IPS-15b (cell line): ENCODE results near the gene FOXB1.

Experiments
- H3K27me3 ChIP-seq: one replicate; pipeline ENCODE4 v1.6.1; 2013; ENCODE audit warnings: low read length; ENCODE audit not compliant: control insufficient read depth, insufficient read depth
- H3K36me3 ChIP-seq: one replicate; pipeline ENCODE4 v1.6.1; 2013; ENCODE audit warnings: low read length; ENCODE audit not compliant: control insufficient read depth, insufficient read depth
- H3K4me1 ChIP-seq: one replicate; pipeline ENCODE4 v1.6.1; 2013; ENCODE audit warnings: mild to moderate bottlenecking, low read length; ENCODE audit not compliant: control insufficient read depth, insufficient read depth
- H3K4me3 ChIP-seq: one replicate; pipeline ENCODE4 v1.5.1; 2013; ENCODE audit warnings: low read depth, low read length
- H3K9ac ChIP-seq: one replicate; pipeline ENCODE4 v1.6.1; 2013; ENCODE audit warnings: low read depth, mild to moderate bottlenecking, low read length
- H3K9me3 ChIP-seq: one replicate; pipeline ENCODE4 v1.6.1; 2013; ENCODE audit warnings: mild to moderate bottlenecking, low read length; ENCODE audit not compliant: control insufficient read depth, insufficient read depth

Gene FOXB1

GRCh38 chr15:60004009-60004845 is at the start of gene FOXB1:
TSS of gene FOXB1 (plus strand) at chr15:60004311. CDS start at chr15:60004964, 653 bp downstream.
- H3K27me3 ChIP-seq, result peaks cover 70% of the 10 kb centered on the region
- no peaks in the 10 kb centered on the region for H3K9me3 ChIP-seq
- H3K4me1 ChIP-seq, result peaks cover 26% of the 10 kb centered on the region
- no peaks in the 10 kb centered on the region for H3K36me3 ChIP-seq
- peak within 1 kb of the TSS; percentile 62 for H3K9ac ChIP-seq
- peak within 1 kb of the TSS; percentile 75 for H3K4me3 ChIP-seq

- Histone ChIP-seq H3K27me3 (no peaks in the 10 kb centered on the region), H3K4me1 (peaks cover 2% of the 10 kb centered on the region), H3K4me3 (no peak overlapping the region), H3K36me3 (no peaks in the 10 kb centered on the region), H3K9ac (no peak overlapping the region), H3K9me3 (no peaks in the 10 kb centered on the region)
Measured at GRCh38 chr15:59958288-59958687, 45.8 kb upstream of the FOXB1 start.

- Histone ChIP-seq H3K27me3 (no peaks in the 10 kb centered on the region), H3K4me3 (no peak overlapping the region), H3K36me3 (no peaks in the 10 kb centered on the region), H3K4me1 (no peaks in the 10 kb centered on the region), H3K9ac (no peak overlapping the region), H3K9me3 (no peaks in the 10 kb centered on the region)
Measured at GRCh38 chr15:59960318-59960717, 43.8 kb upstream of the FOXB1 start.

- H3K9ac ChIP-seq, result no peak overlapping the region
- H3K36me3 ChIP-seq, result no peaks in the 10 kb centered on the region
- no peaks in the 10 kb centered on the region for H3K4me1 ChIP-seq
- H3K27me3 ChIP-seq, result no peaks in the 10 kb centered on the region
- H3K4me3 ChIP-seq, result no peak overlapping the region
- no peaks in the 10 kb centered on the region for H3K9me3 ChIP-seq
Measured at GRCh38 chr15:59963322-59963721, 40.8 kb upstream of the FOXB1 start.

DNA sequence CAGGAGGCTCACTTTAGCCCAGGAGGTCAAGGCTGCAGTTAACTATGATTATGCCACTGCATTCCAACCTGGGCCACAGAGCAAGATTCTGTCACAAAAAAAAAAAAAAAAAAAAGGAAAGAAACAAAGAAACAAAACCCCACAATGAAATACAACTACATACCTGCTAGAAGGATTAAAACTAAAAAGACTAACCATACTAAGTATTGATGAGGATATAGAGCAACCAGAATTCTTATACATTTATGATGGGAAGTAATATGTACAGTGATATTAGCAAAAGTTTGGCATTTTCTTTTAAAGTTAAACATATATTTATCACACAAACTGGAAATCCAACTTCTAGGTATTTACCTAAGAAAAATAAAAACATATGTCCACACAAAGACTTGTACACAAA is 40.2 kb upstream of the FOXB1 start:
- Histone ChIP-seq H3K36me3 (no peaks in the 10 kb centered on the region), H3K9ac (no peak overlapping the region), H3K27me3 (no peaks in the 10 kb centered on the region), H3K4me1 (no peaks in the 10 kb centered on the region), H3K4me3 (no peak overlapping the region), H3K9me3 (no peaks in the 10 kb centered on the region)

DNA sequence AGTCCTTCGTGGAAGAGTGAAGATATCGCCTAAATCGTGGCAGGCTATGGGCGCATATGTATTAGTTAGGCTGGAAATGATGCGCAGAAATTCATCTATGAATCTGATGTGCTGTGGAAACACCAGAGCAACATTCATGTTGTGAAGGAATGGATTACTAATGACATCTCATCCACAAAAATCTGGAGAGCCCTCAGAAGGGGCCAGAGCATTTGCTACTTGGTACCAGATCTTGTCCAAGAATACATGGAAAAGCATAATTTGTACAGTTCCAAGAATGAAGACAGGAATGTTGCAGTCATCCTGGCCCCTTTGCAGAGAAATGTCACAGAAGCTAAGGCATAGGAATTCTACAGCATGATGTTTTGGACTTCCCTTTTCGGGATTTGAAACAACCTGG is 38.4 kb upstream of the FOXB1 start:
- Histone ChIP-seq H3K36me3 (no peaks in the 10 kb centered on the region), H3K27me3 (no peaks in the 10 kb centered on the region), H3K9ac (no peak overlapping the region), H3K9me3 (no peaks in the 10 kb centered on the region), H3K4me1 (no peaks in the 10 kb centered on the region), H3K4me3 (no peak overlapping the region)

GRCh38 chr15:59966262-59966661 is 37.8 kb upstream of the FOXB1 start:
- no peaks in the 10 kb centered on the region for H3K27me3 ChIP-seq
- H3K4me1 ChIP-seq, result no peaks in the 10 kb centered on the region
- H3K36me3 ChIP-seq, result no peaks in the 10 kb centered on the region
- no peaks in the 10 kb centered on the region for H3K9me3 ChIP-seq
- no peak overlapping the region for H3K9ac ChIP-seq
- no peak overlapping the region for H3K4me3 ChIP-seq

- H3K4me3 ChIP-seq, result no peak overlapping the region
- no peaks in the 10 kb centered on the region for H3K4me1 ChIP-seq
- H3K9me3 ChIP-seq, result no peaks in the 10 kb centered on the region
- H3K9ac ChIP-seq, result no peak overlapping the region
- no peaks in the 10 kb centered on the region for H3K27me3 ChIP-seq
- no peaks in the 10 kb centered on the region for H3K36me3 ChIP-seq
Measured at GRCh38 chr15:59968314-59968713, 35.8 kb upstream of the FOXB1 start.

DNA sequence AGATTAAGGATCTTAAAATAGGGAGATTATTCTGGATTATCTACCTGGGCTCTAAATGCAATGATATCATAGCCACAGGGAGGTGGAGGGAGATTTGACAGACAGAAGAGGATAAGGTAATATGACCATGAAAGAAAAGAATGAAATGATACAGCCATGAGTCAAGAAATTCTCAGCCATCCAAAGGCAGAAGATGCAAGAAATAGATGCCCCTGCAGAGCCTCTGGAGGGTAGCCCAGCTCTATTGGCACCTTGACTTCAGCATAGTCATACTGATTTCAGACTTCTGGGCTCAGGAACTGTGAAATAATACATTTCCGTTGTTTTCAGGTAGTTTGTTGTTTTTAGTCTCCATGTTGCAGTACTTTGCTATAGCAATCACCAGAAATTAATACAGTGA is 31.9 kb upstream of the FOXB1 start:
- H3K4me1 ChIP-seq, result no peaks in the 10 kb centered on the region
- H3K27me3 ChIP-seq, result no peaks in the 10 kb centered on the region
- H3K9ac ChIP-seq, result no peak overlapping the region
- H3K36me3 ChIP-seq, result no peaks in the 10 kb centered on the region
- H3K9me3 ChIP-seq, result no peaks in the 10 kb centered on the region
- no peak overlapping the region for H3K4me3 ChIP-seq

DNA sequence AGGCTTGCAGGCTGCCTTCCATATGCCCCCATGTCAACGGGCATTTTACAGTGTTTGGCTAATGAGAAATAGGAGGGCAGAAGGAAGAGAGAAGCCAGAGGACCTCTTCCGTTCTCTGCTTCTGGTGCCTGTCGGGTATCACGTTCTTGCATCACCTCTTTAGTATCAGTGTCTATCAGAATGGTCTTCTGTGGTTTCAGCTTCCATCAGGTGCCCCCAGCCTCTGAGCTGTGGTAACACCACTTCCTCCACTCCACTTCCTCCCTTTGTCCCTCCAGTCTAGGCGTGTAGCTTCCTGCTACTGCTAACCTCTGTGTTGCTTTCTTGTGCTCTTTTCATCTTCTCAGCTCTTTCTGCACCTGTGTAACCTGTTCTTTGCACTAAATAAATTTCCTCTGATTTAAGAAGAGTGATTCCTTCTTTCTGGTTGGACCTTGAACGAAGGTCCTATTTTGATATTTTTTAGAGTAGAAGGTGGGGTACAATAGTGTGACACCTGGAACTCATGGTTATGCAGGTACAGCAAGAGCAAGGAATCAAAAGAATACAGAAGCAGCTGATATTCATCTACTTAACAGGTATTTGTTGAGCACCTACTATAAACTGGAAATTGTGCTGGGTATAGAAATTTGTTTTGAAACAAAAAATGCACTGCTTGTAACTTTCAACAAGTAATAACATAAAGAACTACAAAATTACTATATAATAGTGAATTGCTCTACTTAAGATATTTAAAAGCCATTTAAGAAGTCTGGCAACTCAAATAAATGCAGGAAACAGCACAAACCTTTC is 27.4 kb upstream of the FOXB1 start:
- no peak overlapping the region for H3K4me3 ChIP-seq
- H3K9ac ChIP-seq, result no peak overlapping the region
- no peaks in the 10 kb centered on the region for H3K27me3 ChIP-seq
- no peaks in the 10 kb centered on the region for H3K36me3 ChIP-seq
- H3K4me1 ChIP-seq, result no peaks in the 10 kb centered on the region
- H3K9me3 ChIP-seq, result no peaks in the 10 kb centered on the region

GRCh38 chr15:59991834-59992233 is 12.3 kb upstream of the FOXB1 start:
- no peaks in the 10 kb centered on the region for H3K9me3 ChIP-seq
- peaks cover 10% of the 10 kb centered on the region for H3K4me1 ChIP-seq
- no peak overlapping the region for H3K9ac ChIP-seq
- no peak overlapping the region for H3K4me3 ChIP-seq
- no peaks in the 10 kb centered on the region for H3K36me3 ChIP-seq
- H3K27me3 ChIP-seq, result peaks cover 34% of the 10 kb centered on the region
